C4-2B (cell line): ENCODE results near the gene CDA.

Experiments used
- CTCF ChIP-seq: fragments of 450-650 bp; conservative IDR thresholded peaks from 2 replicates; pipeline ENCODE4 v1.5.1; 2017; ENCODE audit warnings: mild to moderate bottlenecking
- ZFX ChIP-seq: fragments of 450-650 bp; IDR thresholded peaks from 2 replicates; pipeline ENCODE4 v1.6.1; 2017

- TF ChIP-seq CTCF (no peak), ZFX (no peak)
These were observed 10.8 kb upstream of the CDA start for GRCh38 chr1:20578062-20578461.
